ENCODE data around the gene FAM83E.
"Not testable (repeated sequence)": the region's sequence is repeated elsewhere in the genome, so short reads cannot be mapped to it uniquely, and the experiment has no call there.

- TF ChIP-seq CTCF, POLR2AphosphoS5, POLR2A, EP300 (IDR thresholded peaks at IDR 0.05): not testable (repeated sequence)
Measured at GRCh38 chr19:48657828-48658227, 43.0 kb upstream of the FAM83E start.

Data from upper lobe of left lung (tissue), 4 donors.